Dendritic cell treated with granulocyte-macrophage colony-stimulating factor and Interleukin-4, amounts not matched to agents 40 ng/mL and 50 ng/mL, for 4 days (primary cell): ENCODE data around the gene HMCN1.

Experiments
- H3K27ac Mint-ChIP-seq: one replicate; pipeline ENCODE4 v1.8.0; 2022; ENCODE audit warnings: mild to moderate bottlenecking, mixed read lengths
- H3K27me3 Mint-ChIP-seq: one replicate; pipeline ENCODE4 v1.8.0; 2022; ENCODE audit warnings: mild to moderate bottlenecking, mixed read lengths
- H3K36me3 Mint-ChIP-seq: one replicate; pipeline ENCODE4 v1.8.0; 2022; ENCODE audit warnings: low read depth, mixed read lengths
- H3K4me1 Mint-ChIP-seq: one replicate; pipeline ENCODE4 v1.8.0; 2022; ENCODE audit warnings: low read depth, mixed read lengths
- H3K4me3 Mint-ChIP-seq: one replicate; pipeline ENCODE4 v1.8.0; 2022; ENCODE audit warnings: mild to moderate bottlenecking, moderate library complexity, mixed read lengths
- H3K9me3 Mint-ChIP-seq: one replicate; pipeline ENCODE4 v1.8.0; 2022; ENCODE audit warnings: mixed read lengths
- intact Hi-C: fragments of 100-400 bp; cut with micrococcal nuclease; formaldehyde crosslinking; loops from one replicate; pipeline ENCODE4 v1.15.0; 2022

Gene HMCN1

GRCh38 chr1:185971688-185972087 lies 237.5 kb downstream of the HMCN1 start:
- Mint-ChIP-seq H3K9me3 (no peaks in the 10 kb centered on the region), H3K4me1 (no peaks in the 10 kb centered on the region), H3K27ac (no peak overlapping the region), H3K36me3 (no peaks in the 10 kb centered on the region), H3K27me3 (no peaks in the 10 kb centered on the region), H3K4me3 (no peak overlapping the region)
- intact Hi-C loops = no loop called here

- no peaks in the 10 kb centered on the region for H3K36me3 Mint-ChIP-seq
- H3K9me3 Mint-ChIP-seq = no peaks in the 10 kb centered on the region
- H3K27ac Mint-ChIP-seq = no peak overlapping the region
- H3K4me3 Mint-ChIP-seq = no peak overlapping the region
- no peaks in the 10 kb centered on the region for H3K4me1 Mint-ChIP-seq
- intact Hi-C loops = no loop called here
- no peaks in the 10 kb centered on the region for H3K27me3 Mint-ChIP-seq
Measured at GRCh38 chr1:185972096-185972850, 238.1 kb downstream of the HMCN1 start.

- intact Hi-C loops = no loop called here
- Mint-ChIP-seq H3K27ac (no peak overlapping the region), H3K4me3 (no peak overlapping the region), H3K4me1 (no peaks in the 10 kb centered on the region), H3K36me3 (no peaks in the 10 kb centered on the region), H3K27me3 (no peaks in the 10 kb centered on the region), H3K9me3 (no peaks in the 10 kb centered on the region)
Measured at GRCh38 chr1:185973645-185974044, 239.5 kb downstream of the HMCN1 start.

GRCh38 chr1:185974367-185975170 lies 240.4 kb downstream of the HMCN1 start:
- H3K4me1 Mint-ChIP-seq = no peaks in the 10 kb centered on the region
- no peaks in the 10 kb centered on the region for H3K27me3 Mint-ChIP-seq
- no peaks in the 10 kb centered on the region for H3K36me3 Mint-ChIP-seq
- no peak overlapping the region for H3K27ac Mint-ChIP-seq
- intact Hi-C loops = no loop called here
- H3K9me3 Mint-ChIP-seq = no peaks in the 10 kb centered on the region
- H3K4me3 Mint-ChIP-seq = no peak overlapping the region

GRCh38 chr1:185980891-185981290 lies 246.7 kb downstream of the HMCN1 start:
- H3K9me3 Mint-ChIP-seq = no peaks in the 10 kb centered on the region
- H3K4me3 Mint-ChIP-seq = no peak overlapping the region
- intact Hi-C loops = no loop called here
- H3K4me1 Mint-ChIP-seq = no peaks in the 10 kb centered on the region
- H3K36me3 Mint-ChIP-seq = no peaks in the 10 kb centered on the region
- H3K27me3 Mint-ChIP-seq = no peaks in the 10 kb centered on the region
- no peak overlapping the region for H3K27ac Mint-ChIP-seq

GRCh38 chr1:185984113-185984836 lies 250.1 kb downstream of the HMCN1 start:
- no peaks in the 10 kb centered on the region for H3K4me1 Mint-ChIP-seq
- H3K36me3 Mint-ChIP-seq = no peaks in the 10 kb centered on the region
- no peak overlapping the region for H3K27ac Mint-ChIP-seq
- H3K9me3 Mint-ChIP-seq = no peaks in the 10 kb centered on the region
- no peak overlapping the region for H3K4me3 Mint-ChIP-seq
- intact Hi-C loops = no loop called here
- H3K27me3 Mint-ChIP-seq = no peaks in the 10 kb centered on the region

- Mint-ChIP-seq H3K9me3 (no peaks in the 10 kb centered on the region), H3K36me3 (no peaks in the 10 kb centered on the region), H3K4me3 (no peak overlapping the region), H3K4me1 (no peaks in the 10 kb centered on the region), H3K27ac (no peak overlapping the region), H3K27me3 (no peaks in the 10 kb centered on the region)
- intact Hi-C loops = no loop called here
Measured at GRCh38 chr1:185987611-185988321, 253.6 kb downstream of the HMCN1 start.

GRCh38 chr1:185990565-185990964 lies 256.4 kb downstream of the HMCN1 start:
- Mint-ChIP-seq H3K4me1 (no peaks in the 10 kb centered on the region), H3K27me3 (no peaks in the 10 kb centered on the region), H3K9me3 (no peaks in the 10 kb centered on the region), H3K4me3 (no peak overlapping the region), H3K27ac (no peak overlapping the region), H3K36me3 (no peaks in the 10 kb centered on the region)
- intact Hi-C loops = no loop called here

- intact Hi-C loops = no loop called here
- Mint-ChIP-seq H3K4me1 (no peaks in the 10 kb centered on the region), H3K27ac (no peak overlapping the region), H3K4me3 (no peak overlapping the region), H3K27me3 (no peaks in the 10 kb centered on the region), H3K36me3 (no peaks in the 10 kb centered on the region), H3K9me3 (no peaks in the 10 kb centered on the region)
Measured at GRCh38 chr1:185991266-185991665, 257.1 kb downstream of the HMCN1 start.

GRCh38 chr1:185996211-185996610 lies 262.0 kb downstream of the HMCN1 start:
- intact Hi-C loops = no loop called here
- no peak overlapping the region for H3K4me3 Mint-ChIP-seq
- H3K27me3 Mint-ChIP-seq = no peaks in the 10 kb centered on the region
- H3K36me3 Mint-ChIP-seq = no peaks in the 10 kb centered on the region
- H3K27ac Mint-ChIP-seq = no peak overlapping the region
- H3K9me3 Mint-ChIP-seq = no peaks in the 10 kb centered on the region
- no peaks in the 10 kb centered on the region for H3K4me1 Mint-ChIP-seq

GRCh38 chr1:185998391-185998790 lies 264.2 kb downstream of the HMCN1 start:
- Mint-ChIP-seq H3K27me3 (no peaks in the 10 kb centered on the region), H3K27ac (no peak overlapping the region), H3K4me3 (no peak overlapping the region), H3K9me3 (no peaks in the 10 kb centered on the region), H3K36me3 (no peaks in the 10 kb centered on the region), H3K4me1 (no peaks in the 10 kb centered on the region)
- intact Hi-C loops = no loop called here

- intact Hi-C loops = no loop called here
- Mint-ChIP-seq H3K4me3 (no peak overlapping the region), H3K36me3 (no peaks in the 10 kb centered on the region), H3K27me3 (no peaks in the 10 kb centered on the region), H3K9me3 (no peaks in the 10 kb centered on the region), H3K27ac (no peak overlapping the region), H3K4me1 (no peaks in the 10 kb centered on the region)
Measured at GRCh38 chr1:186002406-186002805, 268.2 kb downstream of the HMCN1 start.

GRCh38 chr1:186009039-186009737 lies 275.0 kb downstream of the HMCN1 start:
- intact Hi-C loops = no loop called here
- Mint-ChIP-seq H3K36me3 (no peaks in the 10 kb centered on the region), H3K4me1 (peaks cover 10% of the 10 kb centered on the region), H3K27me3 (no peaks in the 10 kb centered on the region), H3K4me3 (no peak overlapping the region), H3K27ac (no peak overlapping the region), H3K9me3 (no peaks in the 10 kb centered on the region)
